ENCODE measurements around the gene ARHGAP5. TPM values are rescaled to one million over a fixed set of nuclear protein-coding genes. Genes with fewer than 3 reads are reported as not detected.

The ARHGAP5 gene
- polyA plus RNA-seq, 3 donors: 2.5 to 6.3 (median 4.3) TPM

DNA sequence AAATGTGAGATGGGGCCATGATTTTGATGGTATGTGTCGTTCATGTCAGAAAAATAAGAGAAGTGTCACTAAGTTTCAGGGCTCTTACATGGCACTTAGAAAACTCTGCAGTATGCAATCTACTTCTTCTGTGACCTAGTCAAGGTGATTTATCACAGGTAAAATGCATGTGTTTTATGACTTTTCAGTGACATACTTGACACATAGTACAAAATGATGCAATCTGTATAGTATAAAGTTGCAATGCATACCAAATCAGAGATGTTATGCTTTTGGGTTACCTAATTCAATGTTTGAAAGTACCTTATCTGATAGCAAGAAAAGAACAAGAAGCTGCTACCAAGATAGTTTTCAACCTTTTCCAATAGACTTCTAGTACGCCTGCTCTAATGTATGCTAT is 21.9 kb upstream of the ARHGAP5 start:
- H2AFZ ChIP-seq (ENCODE audit: insufficient read depth, low read depth, low read length, poor library complexity, severe bottlenecking): no peak overlapping the region
- no peaks in the 10 kb centered on the region for H3K36me3 ChIP-seq (replicated peaks in 1 of 2; ENCODE audit: control insufficient read depth in 1 of 2, insufficient read depth in 2 of 2, low read length in 2 of 2)
- no peaks in the 10 kb centered on the region for H3K79me2 ChIP-seq (ENCODE audit: insufficient read depth, low read length)
- H3K9me3 ChIP-seq (replicated peaks in 1 of 2; ENCODE audit: control insufficient read depth in 1 of 2, insufficient read depth in 1 of 2, low read length in 2 of 2): peaks cover 0 to 2% of the 10 kb centered on the region in 2 donors
- DNase-seq: no peak
- H3K4me3 Mint-ChIP-seq: no peak overlapping the region
- peaks cover 0 to 6% of the 10 kb centered on the region in 2 donors for H3K27me3 ChIP-seq (ENCODE audit: control insufficient read depth in 2 of 2, insufficient read depth in 2 of 2, low read length in 2 of 2)
- H3K4me1 ChIP-seq (ENCODE audit: control insufficient read depth in 1 of 2, insufficient read depth in 2 of 2, low read length in 2 of 2): peaks cover under 1 to 3% of the 10 kb centered on the region in 2 donors
- no CpG with 5 or more reads among the region's 2 CpGs for WGBS (ENCODE audit: insufficient coverage)
- intact Hi-C loops (cut with micrococcal nuclease): no loop called here
- H3K4me1 Mint-ChIP-seq: no peaks in the 10 kb centered on the region
- no peak overlapping the region for H3K9ac ChIP-seq (ENCODE audit: insufficient read depth, low read length, poor library complexity, severe bottlenecking)
- H3K36me3 Mint-ChIP-seq: no peaks in the 10 kb centered on the region
- TF ChIP-seq CTCF (IDR thresholded peaks at IDR 0.05): no peak
- peaks cover 0 to 6% (median 3%) of the 10 kb centered on the region in 7 donors for H3K9me3 Mint-ChIP-seq
- H3K27me3 Mint-ChIP-seq (ENCODE audit: low read depth in 3 of 3): peaks cover 7 to 11% (median 11%) of the 10 kb centered on the region in 3 donors
- no peak overlapping the region for H3K27ac Mint-ChIP-seq
- H3K27ac ChIP-seq (ENCODE audit: low read depth in 1 of 2, low read length in 2 of 2): no peak overlapping the region
- no peak overlapping the region for H3K4me2 ChIP-seq (replicated peaks; ENCODE audit: extremely low read depth, low read length, poor library complexity, severe bottlenecking)
- no peaks in the 10 kb centered on the region for H4K20me1 ChIP-seq (ENCODE audit: insufficient read depth, low read length)
- no peak overlapping the region for H3K4me3 ChIP-seq (replicated peaks in 1 of 3; ENCODE audit: low read depth in 2 of 3, low read length in 3 of 3)

DNA sequence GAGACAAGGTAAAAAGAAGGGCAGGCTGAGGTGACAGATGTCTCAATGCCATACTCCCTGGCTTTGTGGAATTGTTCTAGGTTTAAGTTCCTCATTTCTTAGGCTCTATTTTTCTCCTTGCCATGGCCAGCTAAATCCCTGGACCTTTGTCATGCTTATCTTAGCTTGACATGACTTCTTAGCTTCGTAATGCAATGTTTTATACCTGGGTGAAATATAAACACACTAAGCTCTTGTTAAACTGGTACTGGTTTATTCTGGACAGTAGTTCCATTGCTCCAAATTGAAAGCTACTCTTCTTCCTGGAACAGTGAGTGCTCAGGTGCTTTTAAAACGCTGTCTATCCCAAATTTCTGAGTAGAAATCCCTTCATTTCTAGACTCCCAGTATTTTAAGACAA is 17.4 kb upstream of the ARHGAP5 start:
- Histone ChIP-seq H3K4me3 (replicated peaks in 1 of 3; ENCODE audit: low read depth in 2 of 3, low read length in 3 of 3) (no peak overlapping the region), H3K9ac (ENCODE audit: insufficient read depth, low read length, poor library complexity, severe bottlenecking) (no peak overlapping the region), H3K79me2 (ENCODE audit: insufficient read depth, low read length) (no peaks in the 10 kb centered on the region), H4K20me1 (ENCODE audit: insufficient read depth, low read length) (no peaks in the 10 kb centered on the region), H3K9me3 (replicated peaks in 1 of 2; ENCODE audit: control insufficient read depth in 1 of 2, insufficient read depth in 1 of 2, low read length in 2 of 2) (no peaks in the 10 kb centered on the region), H2AFZ (ENCODE audit: insufficient read depth, low read depth, low read length, poor library complexity, severe bottlenecking) (no peak overlapping the region), H3K27me3 (ENCODE audit: control insufficient read depth in 2 of 2, insufficient read depth in 2 of 2, low read length in 2 of 2) (peaks cover 0 to 3% of the 10 kb centered on the region in 2 donors), H3K4me2 (replicated peaks; ENCODE audit: extremely low read depth, low read length, poor library complexity, severe bottlenecking) (no peak overlapping the region), H3K27ac (ENCODE audit: low read depth in 1 of 2, low read length in 2 of 2) (no peak overlapping the region), H3K36me3 (replicated peaks in 1 of 2; ENCODE audit: control insufficient read depth in 1 of 2, insufficient read depth in 2 of 2, low read length in 2 of 2) (no peaks in the 10 kb centered on the region), H3K4me1 (ENCODE audit: control insufficient read depth in 1 of 2, insufficient read depth in 2 of 2, low read length in 2 of 2) (no peaks in the 10 kb centered on the region)
- no CpG with 5 or more reads among the region's 2 CpGs for WGBS (ENCODE audit: insufficient coverage)
- no peak overlapping the region for H3K4me3 Mint-ChIP-seq
- H3K27me3 Mint-ChIP-seq (ENCODE audit: low read depth in 3 of 3): peaks cover 9 to 13% (median 10%) of the 10 kb centered on the region in 3 donors
- peaks cover 0 to under 1% (median 0%) of the 10 kb centered on the region in 7 donors for H3K9me3 Mint-ChIP-seq
- no peak for TF ChIP-seq CTCF (IDR thresholded peaks at IDR 0.05)
- no peak for DNase-seq
- H3K36me3 Mint-ChIP-seq: no peaks in the 10 kb centered on the region
- no peak overlapping the region for H3K27ac Mint-ChIP-seq
- H3K4me1 Mint-ChIP-seq: no peaks in the 10 kb centered on the region
- intact Hi-C loops (cut with micrococcal nuclease): no loop called here

Data from CD14-positive monocyte (primary cell).